ENCODE measurements around the gene PRAC2.

- TF ChIP-seq POLR2A (IDR thresholded peaks at IDR 0.05) = no peak
- TF ChIP-seq, protein P1, sequence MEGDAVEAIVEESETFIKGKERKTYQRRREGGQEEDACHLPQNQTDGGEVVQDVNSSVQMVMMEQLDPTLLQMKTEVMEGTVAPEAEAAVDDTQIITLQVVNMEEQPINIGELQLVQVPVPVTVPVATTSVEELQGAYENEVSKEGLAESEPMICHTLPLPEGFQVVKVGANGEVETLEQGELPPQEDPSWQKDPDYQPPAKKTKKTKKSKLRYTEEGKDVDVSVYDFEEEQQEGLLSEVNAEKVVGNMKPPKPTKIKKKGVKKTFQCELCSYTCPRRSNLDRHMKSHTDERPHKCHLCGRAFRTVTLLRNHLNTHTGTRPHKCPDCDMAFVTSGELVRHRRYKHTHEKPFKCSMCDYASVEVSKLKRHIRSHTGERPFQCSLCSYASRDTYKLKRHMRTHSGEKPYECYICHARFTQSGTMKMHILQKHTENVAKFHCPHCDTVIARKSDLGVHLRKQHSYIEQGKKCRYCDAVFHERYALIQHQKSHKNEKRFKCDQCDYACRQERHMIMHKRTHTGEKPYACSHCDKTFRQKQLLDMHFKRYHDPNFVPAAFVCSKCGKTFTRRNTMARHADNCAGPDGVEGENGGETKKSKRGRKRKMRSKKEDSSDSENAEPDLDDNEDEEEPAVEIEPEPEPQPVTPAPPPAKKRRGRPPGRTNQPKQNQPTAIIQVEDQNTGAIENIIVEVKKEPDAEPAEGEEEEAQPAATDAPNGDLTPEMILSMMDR (IDR thresholded peaks at IDR 0.05) = no peak
Observed at GRCh38 chr17:48755356-48755755, 32.4 kb downstream of the PRAC2 start.
